ENCODE results near the gene TCF12. TPM values are rescaled to one million over a fixed set of nuclear protein-coding genes. Genes with fewer than 3 reads are reported as not detected.

The TCF12 gene
- total RNA-seq, 1 donor from 2014 or later, result 149 TPM

DNA sequence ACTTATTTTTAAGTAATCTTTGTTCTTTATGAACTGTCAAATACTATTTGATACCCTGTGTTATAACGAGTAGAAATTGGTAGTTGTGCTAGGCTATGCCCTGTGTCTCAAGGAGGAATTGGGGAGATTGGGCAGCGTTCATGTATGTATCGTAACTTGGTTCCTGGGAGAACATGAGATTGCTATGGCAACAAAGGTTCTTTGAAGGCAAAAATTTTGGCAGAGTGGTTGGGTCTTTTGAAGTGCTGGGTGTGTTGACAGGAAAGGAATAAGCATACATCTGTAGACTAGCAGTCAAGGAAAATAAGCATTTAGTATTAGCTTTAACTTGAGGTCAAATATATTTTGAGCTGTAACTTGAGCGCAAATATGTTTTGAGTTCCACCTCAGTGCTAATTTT is 45.3 kb downstream of the TCF12 start:
- Mint-ChIP-seq H3K4me1 (peaks cover 25% of the 10 kb centered on the region), H3K36me3 (peaks cover 16% of the 10 kb centered on the region), H3K9me3 (peaks cover 10% of the 10 kb centered on the region), H3K27ac (no peak overlapping the region), H3K4me3 (no peak overlapping the region), H3K27me3 (ENCODE audit: insufficient read depth, low read depth) (no peaks in the 10 kb centered on the region)
- TF ChIP-seq EZH2phosphoT487 (IDR thresholded peaks at IDR 0.05) (no peak), EZH2 (IDR thresholded peaks at IDR 0.05) (no peak)
- TF ChIP-seq, protein P1, sequence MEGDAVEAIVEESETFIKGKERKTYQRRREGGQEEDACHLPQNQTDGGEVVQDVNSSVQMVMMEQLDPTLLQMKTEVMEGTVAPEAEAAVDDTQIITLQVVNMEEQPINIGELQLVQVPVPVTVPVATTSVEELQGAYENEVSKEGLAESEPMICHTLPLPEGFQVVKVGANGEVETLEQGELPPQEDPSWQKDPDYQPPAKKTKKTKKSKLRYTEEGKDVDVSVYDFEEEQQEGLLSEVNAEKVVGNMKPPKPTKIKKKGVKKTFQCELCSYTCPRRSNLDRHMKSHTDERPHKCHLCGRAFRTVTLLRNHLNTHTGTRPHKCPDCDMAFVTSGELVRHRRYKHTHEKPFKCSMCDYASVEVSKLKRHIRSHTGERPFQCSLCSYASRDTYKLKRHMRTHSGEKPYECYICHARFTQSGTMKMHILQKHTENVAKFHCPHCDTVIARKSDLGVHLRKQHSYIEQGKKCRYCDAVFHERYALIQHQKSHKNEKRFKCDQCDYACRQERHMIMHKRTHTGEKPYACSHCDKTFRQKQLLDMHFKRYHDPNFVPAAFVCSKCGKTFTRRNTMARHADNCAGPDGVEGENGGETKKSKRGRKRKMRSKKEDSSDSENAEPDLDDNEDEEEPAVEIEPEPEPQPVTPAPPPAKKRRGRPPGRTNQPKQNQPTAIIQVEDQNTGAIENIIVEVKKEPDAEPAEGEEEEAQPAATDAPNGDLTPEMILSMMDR (IDR thresholded peaks at IDR 0.05), result no peak
- no peaks in the 10 kb centered on the region for H3K27me3 ChIP-seq
- H3K36me3 ChIP-seq, result no peaks in the 10 kb centered on the region
- H3K27ac ChIP-seq, result peak overlapping the region; percentile 30
- DNase-seq (ENCODE audit: low spot score), result no peak
- no peaks in the 10 kb centered on the region for H3K9me3 ChIP-seq (ENCODE audit: low read depth)
- H3F3A ChIP-seq (ENCODE audit: low read depth), result peaks cover 10% of the 10 kb centered on the region
- no peak overlapping the region for H3K4me2 ChIP-seq
- no peak overlapping the region for H2AFZ ChIP-seq (replicated peaks)
- H3K4me1 ChIP-seq, result peaks cover 38% of the 10 kb centered on the region
- H3K9ac ChIP-seq, result no peak overlapping the region
- H3K79me2 ChIP-seq (ENCODE audit: low read depth), result peaks cover 99% of the 10 kb centered on the region
- H4K20me1 ChIP-seq (ENCODE audit: low read depth), result peaks cover 80% of the 10 kb centered on the region
- H3K4me3 ChIP-seq, result no peak overlapping the region

DNA sequence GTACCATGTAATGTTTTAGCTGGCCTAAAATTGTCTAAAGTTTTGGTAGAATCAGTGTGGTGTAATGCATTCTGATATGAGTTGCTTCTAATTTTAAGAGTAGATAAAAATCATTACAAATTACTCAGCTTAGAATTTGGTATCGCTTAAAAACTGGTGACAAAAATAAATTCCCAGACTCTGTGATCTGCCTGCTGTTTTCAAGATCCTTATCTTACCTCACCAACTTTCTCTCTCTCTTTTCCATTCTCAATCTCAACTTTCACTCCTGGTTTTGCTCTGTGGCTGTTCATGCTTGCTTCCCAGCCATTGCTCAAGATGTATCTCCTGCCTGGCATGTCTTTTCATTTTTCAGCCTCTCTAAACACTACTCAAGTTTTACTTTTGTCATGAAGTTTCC is 45.7 kb downstream of the TCF12 start:
- H3F3A ChIP-seq (ENCODE audit: low read depth), result peaks cover 10% of the 10 kb centered on the region
- peaks cover 80% of the 10 kb centered on the region for H4K20me1 ChIP-seq (ENCODE audit: low read depth)
- peaks cover 12% of the 10 kb centered on the region for H3K9me3 Mint-ChIP-seq
- peak overlapping the region; percentile 30 for H3K27ac ChIP-seq
- no peak for TF ChIP-seq EZH2 (IDR thresholded peaks at IDR 0.05)
- H3K4me3 Mint-ChIP-seq, result no peak overlapping the region
- H3K9ac ChIP-seq, result no peak overlapping the region
- no peak overlapping the region for H3K4me3 ChIP-seq
- H3K4me2 ChIP-seq, result no peak overlapping the region
- no peak for DNase-seq (ENCODE audit: low spot score)
- peaks cover 19% of the 10 kb centered on the region for H3K36me3 Mint-ChIP-seq
- no peaks in the 10 kb centered on the region for H3K27me3 Mint-ChIP-seq (ENCODE audit: insufficient read depth, low read depth)
- H3K79me2 ChIP-seq (ENCODE audit: low read depth), result peaks cover 99% of the 10 kb centered on the region
- peaks cover 25% of the 10 kb centered on the region for H3K4me1 Mint-ChIP-seq
- H3K27ac Mint-ChIP-seq, result peak overlapping the region; percentile 23
- H3K4me1 ChIP-seq, result peaks cover 38% of the 10 kb centered on the region
- H3K27me3 ChIP-seq, result no peaks in the 10 kb centered on the region
- H2AFZ ChIP-seq (replicated peaks), result no peak overlapping the region
- H3K9me3 ChIP-seq (ENCODE audit: low read depth), result no peaks in the 10 kb centered on the region
- no peaks in the 10 kb centered on the region for H3K36me3 ChIP-seq

DNA sequence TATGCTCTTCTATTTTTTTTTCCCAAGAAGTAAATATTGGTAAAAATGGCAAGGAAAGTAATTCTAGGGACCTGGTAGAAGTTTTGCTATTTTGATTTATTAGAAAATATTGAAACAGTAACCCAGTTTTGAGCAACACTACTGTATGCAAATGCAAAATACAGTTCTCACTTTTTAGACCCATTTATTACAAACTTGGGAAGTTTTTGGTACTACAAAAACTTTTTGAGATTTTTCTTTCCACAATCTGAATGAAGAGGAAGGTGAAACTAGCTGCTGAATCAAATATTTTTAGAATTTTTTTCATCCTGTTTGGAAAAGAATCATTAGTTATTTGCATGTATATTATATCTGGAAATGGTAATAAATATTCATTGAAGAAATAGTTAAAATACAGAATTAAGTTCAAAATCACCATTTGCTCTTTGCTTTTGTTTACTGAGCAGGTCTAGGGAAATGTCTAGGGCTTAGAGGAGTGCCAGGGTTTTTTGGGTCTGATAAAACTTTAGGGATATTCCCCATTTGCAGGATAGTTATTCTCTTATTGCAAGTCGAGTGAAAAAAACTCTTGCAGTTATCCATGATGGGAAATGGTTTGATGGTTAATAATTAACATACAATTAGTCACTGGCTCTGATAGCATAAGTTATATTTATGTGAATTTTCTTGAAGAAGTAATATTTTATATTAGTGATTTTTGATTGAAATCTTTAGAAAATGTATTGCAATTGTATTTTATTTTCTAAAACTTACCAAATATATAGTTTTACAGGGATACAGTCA is 47.0 kb downstream of the TCF12 start:
- Histone ChIP-seq H3K9me3 (ENCODE audit: low read depth) (no peaks in the 10 kb centered on the region), H3K4me1 (peaks cover 37% of the 10 kb centered on the region), H4K20me1 (ENCODE audit: low read depth) (peaks cover 79% of the 10 kb centered on the region), H3K79me2 (ENCODE audit: low read depth) (peaks cover 99% of the 10 kb centered on the region), H3K4me3 (no peak overlapping the region), H3K9ac (no peak overlapping the region), H3K27ac (no peak overlapping the region), H3K36me3 (no peaks in the 10 kb centered on the region), H3K27me3 (no peaks in the 10 kb centered on the region), H3K4me2 (no peak overlapping the region), H3F3A (ENCODE audit: low read depth) (peaks cover 10% of the 10 kb centered on the region), H2AFZ (replicated peaks) (no peak overlapping the region)
- Mint-ChIP-seq H3K4me1 (peaks cover 25% of the 10 kb centered on the region), H3K36me3 (peaks cover 21% of the 10 kb centered on the region), H3K4me3 (no peak overlapping the region), H3K9me3 (peaks cover 10% of the 10 kb centered on the region), H3K27me3 (ENCODE audit: insufficient read depth, low read depth) (no peaks in the 10 kb centered on the region), H3K27ac (no peak overlapping the region)
- DNase-seq (ENCODE audit: low spot score), result no peak
- TF ChIP-seq EZH2phosphoT487 (IDR thresholded peaks at IDR 0.05) (no peak), EZH2 (IDR thresholded peaks at IDR 0.05) (no peak)
- TF ChIP-seq, protein P1 (IDR thresholded peaks at IDR 0.05), result no peak

DNA sequence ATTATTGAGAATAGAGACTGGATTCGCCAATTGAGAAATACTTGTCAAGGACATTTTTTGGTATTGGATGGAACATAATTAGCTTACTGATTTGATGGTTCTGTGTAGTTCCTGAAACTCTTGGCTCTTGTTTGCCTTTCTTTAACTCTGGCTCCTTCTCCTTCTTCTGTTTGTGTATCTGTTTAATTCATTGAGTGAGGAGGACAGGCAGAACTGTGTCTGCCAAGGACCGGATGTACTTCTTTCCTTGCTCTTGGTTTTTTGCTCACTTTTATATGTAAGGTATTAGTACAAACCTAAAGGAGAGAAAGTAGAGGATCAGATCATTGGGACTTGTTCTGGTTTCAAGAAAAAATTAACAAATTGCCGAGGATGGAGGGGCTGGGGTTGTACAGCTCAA is 48.9 kb downstream of the TCF12 start:
- Histone ChIP-seq H3K27me3 (no peaks in the 10 kb centered on the region), H4K20me1 (ENCODE audit: low read depth) (peaks cover 95% of the 10 kb centered on the region), H3K9me3 (ENCODE audit: low read depth) (no peaks in the 10 kb centered on the region), H3F3A (ENCODE audit: low read depth) (peaks cover 10% of the 10 kb centered on the region), H3K9ac (no peak overlapping the region), H3K79me2 (ENCODE audit: low read depth) (peaks cover 100% of the 10 kb centered on the region), H3K4me1 (peaks cover 33% of the 10 kb centered on the region), H3K4me2 (no peak overlapping the region), H3K4me3 (no peak overlapping the region), H3K36me3 (no peaks in the 10 kb centered on the region), H3K27ac (no peak overlapping the region), H2AFZ (replicated peaks) (no peak overlapping the region)
- no peaks in the 10 kb centered on the region for H3K27me3 Mint-ChIP-seq (ENCODE audit: insufficient read depth, low read depth)
- no peak for DNase-seq (ENCODE audit: low spot score)
- H3K27ac Mint-ChIP-seq, result no peak overlapping the region
- peaks cover 22% of the 10 kb centered on the region for H3K4me1 Mint-ChIP-seq
- no peak overlapping the region for H3K4me3 Mint-ChIP-seq
- peaks cover 8% of the 10 kb centered on the region for H3K9me3 Mint-ChIP-seq
- TF ChIP-seq, protein P1 (IDR thresholded peaks at IDR 0.05), result no peak
- TF ChIP-seq EZH2 (IDR thresholded peaks at IDR 0.05) (no peak), EZH2phosphoT487 (IDR thresholded peaks at IDR 0.05) (no peak)
- peaks cover 18% of the 10 kb centered on the region for H3K36me3 Mint-ChIP-seq
